NT2/D1 (cell line): ENCODE measurements around the gene RUFY3.

Source experiments
- YY1 ChIP-seq: IDR thresholded peaks from 2 replicates; pipeline ENCODE4 v1.6.1; 2011; ENCODE audit not compliant: insufficient read length, insufficient read depth
- ZNF274 ChIP-seq: IDR thresholded peaks from 2 replicates; pipeline ENCODE4 v1.6.1; 2011; ENCODE audit warnings: mild to moderate bottlenecking, low read depth, low read length

DNA sequence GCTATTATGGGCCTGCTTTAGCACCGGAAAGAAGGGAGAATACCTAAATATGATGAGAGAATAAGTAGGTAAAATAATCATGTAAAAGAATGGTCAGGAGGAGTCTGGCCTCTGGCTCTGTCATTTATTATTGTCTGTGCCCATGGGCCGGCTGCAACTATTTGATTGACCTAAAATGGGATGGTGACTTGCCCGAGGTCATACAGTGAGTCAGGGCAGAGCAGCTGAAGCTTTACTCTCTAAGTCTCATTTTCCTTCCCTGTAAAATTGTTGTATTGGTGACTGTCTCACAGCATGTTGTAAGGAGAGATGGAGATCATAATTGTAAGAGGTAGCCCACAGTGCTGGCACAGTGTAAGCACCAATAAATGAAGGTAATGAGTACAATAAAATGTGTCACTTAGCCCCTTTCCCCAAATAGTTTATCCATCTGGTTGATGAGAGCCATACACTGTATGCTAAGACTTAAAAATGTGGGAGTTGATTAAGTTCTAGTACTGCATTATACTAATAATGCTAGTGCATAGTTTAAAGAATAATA, 39.6 kb downstream of the RUFY3 start:
- TF ChIP-seq YY1 = no peak
- no peak for TF ChIP-seq ZNF274
